Superior temporal gyrus (tissue), 1 donor: ENCODE results near the gene ARFIP1.
"Not testable (repeated sequence)": the region's sequence is repeated elsewhere in the genome, so short reads cannot be mapped to it uniquely, and the experiment has no call there.

ENCODE experiments used
- DNase-seq: peaks from one replicate; pipeline ENCODE4 v3.0.0-alpha.2; 2016; ENCODE audit errors: extremely low spot score

ARFIP1 gene

GRCh38 chr4:152843481-152844090, 63.8 kb downstream of the ARFIP1 start:
- DNase-seq = no peak

- DNase-seq = no peak
These were observed 67.6 kb downstream of the ARFIP1 start for GRCh38 chr4:152847376-152847775.

DNA sequence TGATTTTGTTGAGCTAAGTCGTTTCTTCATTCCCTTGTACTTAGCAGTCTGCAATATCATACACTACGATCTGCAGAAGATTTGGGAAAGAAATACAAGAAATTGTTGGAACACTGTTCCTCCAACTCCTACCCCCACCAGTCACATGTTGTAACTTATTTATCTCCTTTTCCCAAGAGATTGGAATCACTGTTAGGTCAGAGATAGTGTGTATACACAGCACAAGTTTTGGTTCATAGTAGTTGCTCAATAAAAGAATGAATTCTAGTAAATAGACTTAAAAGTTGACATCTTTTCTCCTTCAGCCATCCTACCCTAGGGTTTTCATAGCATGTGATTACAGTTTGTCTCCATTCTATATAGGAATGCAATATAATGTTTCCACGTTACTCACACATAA, 68.8 kb downstream of the ARFIP1 start:
- DNase-seq = no peak

- no peak for DNase-seq
These were observed 69.6 kb downstream of the ARFIP1 start for GRCh38 chr4:152849350-152849749.

DNA sequence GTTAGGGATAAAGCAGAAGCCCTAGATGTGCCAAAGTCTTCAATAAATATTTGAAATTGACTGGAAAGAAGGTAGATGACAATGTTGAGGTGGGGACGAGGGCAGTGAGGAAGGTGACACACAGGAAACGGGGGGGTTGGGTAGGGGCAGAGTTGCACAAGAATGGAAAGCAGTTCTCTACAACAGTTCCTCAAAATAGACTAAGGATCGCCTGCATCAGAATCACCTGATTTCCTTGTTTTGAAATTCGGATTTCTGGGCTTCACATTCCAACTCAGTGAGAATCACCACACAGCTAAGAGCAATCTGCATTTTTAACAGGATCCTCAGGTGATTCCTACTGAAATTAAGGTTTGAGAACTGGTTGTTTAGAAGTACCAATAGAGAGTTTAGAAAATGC, 70.6 kb downstream of the ARFIP1 start:
- no peak for DNase-seq

DNA sequence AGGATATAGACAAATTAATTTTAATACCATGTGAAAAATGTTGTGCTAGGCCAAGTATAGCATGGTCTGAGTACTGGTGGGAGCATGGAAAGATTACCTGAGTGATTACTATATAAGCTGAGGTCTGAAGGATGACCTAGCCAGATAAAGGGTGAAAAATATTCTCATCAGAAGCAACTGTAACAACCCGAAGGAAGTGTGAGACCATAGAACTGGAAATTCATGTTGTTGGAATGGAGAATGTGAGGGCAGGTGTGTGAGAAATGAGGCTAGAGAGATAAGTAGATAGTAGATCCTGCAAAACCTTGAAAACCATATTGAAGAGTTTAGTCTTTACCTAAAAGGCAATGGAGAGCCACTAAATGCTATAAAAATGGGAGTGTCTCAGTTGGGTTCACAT, 71.5 kb downstream of the ARFIP1 start:
- DNase-seq = no peak

DNA sequence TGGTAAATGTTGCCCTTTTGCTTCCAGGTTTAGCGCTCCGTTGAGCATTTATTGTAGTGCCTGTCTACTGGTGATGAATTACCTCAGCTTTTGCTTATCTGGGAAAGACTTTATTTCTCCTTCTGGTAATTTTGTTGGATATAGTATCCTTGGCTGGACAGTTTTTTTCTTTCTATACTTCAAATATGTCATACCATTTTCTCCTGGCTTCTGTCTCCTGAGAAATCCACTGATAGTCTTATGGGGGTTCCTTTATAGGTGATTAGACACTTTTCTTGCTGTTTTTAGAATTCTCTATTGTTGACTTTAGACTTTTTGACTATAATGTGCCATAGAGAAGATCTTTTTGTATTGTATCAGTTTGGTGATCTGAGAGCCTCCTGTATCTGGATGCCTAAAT, 73.5 kb downstream of the ARFIP1 start:
- DNase-seq = no peak

- not testable (repeated sequence) for DNase-seq
These were observed 74.3 kb downstream of the ARFIP1 start for GRCh38 chr4:152854016-152854415.

DNA sequence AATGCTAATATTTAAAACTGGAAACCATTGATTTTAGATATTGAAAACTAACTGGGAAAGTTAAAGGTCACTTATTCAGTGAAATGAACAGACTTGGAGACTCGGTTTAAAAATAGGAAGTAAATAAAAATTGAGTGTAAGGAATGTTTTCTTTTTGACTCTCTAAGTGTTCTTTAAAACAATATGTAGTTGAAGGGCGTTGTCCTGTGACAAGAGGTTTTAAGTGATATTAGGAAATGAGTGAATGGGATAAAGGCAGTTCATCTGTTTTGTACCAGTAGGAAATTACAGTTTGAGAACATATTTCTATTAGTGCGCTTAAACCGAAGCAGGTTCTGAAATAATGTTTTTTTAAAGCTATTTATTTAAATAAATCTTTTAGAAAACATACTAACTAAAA, 77.2 kb downstream of the ARFIP1 start:
- DNase-seq = no peak

- DNase-seq = no peak
These were observed 79.2 kb downstream of the ARFIP1 start for GRCh38 chr4:152858934-152859333.

- DNase-seq = no peak
These were observed 80.3 kb downstream of the ARFIP1 start for GRCh38 chr4:152860046-152860445.

DNA sequence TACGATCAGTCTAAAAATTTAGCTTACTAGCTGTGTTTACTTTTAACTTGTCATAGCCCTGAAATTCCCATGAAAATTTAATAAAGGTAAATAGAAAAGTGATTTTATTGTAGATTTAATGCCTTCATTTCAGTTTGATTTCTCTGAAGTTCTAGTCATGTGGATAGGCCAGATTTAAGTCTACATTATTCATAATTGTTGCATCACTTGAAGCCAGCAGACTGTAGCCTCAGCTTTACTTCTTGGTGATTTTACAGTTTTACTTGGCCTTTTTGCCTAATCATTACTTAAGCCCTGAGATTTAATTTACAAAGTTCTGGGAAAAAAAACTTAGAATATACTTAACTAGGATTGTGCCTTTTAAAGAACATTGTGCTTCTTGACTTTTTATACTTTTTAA, 82.9 kb downstream of the ARFIP1 start:
- DNase-seq = no peak

DNA sequence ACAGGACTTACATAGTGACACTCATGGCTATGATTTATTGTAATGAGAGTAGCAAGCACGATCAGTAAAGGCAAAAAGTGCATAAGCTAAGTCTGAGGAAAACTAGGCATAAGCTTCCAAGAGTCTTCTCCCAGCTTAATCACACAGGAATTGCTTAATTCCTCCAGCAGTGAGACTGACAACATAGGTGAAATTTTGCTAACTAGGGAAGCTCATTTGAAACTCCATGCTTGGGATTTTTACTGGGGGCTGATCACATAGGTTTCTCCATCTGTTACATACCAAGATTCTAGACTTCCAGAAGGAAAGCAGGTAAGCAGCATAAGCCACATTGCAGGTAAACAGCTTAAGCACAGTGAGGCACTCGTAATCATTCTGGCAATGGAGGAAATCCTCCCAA, 84.6 kb downstream of the ARFIP1 start:
- no peak for DNase-seq

GRCh38 chr4:152866432-152866993, 86.8 kb downstream of the ARFIP1 start:
- not testable (repeated sequence) for DNase-seq

GRCh38 chr4:152870606-152871005, 90.9 kb downstream of the ARFIP1 start:
- DNase-seq = no peak

DNA sequence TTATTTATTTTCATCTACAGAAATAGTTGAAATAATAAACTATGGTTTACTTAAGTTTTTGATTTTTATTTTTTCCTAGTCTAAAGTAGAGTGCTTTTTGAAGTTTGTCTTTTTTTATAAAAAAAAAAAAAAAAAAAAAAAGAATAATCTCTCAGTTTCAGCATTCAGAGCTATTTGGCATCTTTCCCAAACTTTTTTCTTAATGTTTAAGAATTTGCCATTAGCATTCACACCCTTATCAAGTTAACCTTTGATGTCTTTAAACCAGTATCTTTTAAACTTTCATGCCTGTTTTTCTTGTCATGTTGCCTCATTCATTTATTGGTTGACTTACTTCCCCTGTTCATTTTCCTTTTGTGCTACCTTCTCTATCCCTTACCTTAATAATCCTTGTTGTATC, 95.5 kb downstream of the ARFIP1 start:
- no peak for DNase-seq

- no peak for DNase-seq
These were observed 98.1 kb downstream of the ARFIP1 start for GRCh38 chr4:152877868-152878267.

- no peak for DNase-seq
These were observed 100.5 kb downstream of the ARFIP1 start for GRCh38 chr4:152880263-152880662.

DNA sequence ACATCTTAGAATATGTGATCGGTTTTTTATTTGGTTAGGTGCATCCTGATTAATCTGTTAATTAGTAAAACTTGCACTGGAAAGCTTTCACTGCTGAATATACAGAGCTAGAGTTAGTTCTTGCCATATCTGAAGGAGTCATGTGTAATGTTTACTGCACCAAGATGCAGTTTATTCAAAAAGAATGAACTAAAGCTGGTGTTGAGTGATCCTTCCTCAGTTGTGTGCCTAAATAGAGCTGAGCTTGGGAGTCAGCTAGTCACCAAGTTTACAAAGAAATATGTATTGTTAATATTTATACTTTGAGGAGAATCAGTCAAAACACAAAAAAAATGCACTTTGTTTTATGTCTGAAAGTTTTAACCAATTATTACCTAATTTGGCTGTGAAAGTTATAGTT, 102.2 kb downstream of the ARFIP1 start:
- no peak for DNase-seq

DNA sequence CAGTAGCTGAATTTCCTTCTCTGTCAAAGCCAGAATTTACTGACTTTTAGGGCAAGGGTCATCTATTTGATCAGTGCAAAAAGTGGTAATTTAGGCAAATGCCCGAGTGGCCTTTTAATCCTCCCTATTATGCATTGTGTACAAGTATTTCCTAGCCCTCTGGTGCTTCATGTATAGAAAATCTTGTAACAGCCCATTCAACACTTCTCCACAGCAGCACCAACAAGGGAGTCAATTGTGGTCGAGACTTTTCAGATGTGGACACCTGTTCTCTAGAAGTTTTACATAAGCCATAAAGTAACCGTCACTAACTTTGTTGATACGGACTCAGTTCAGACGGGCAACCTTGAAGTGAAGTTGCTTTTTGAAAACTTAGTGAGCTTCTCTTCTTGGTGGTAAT, 105.4 kb downstream of the ARFIP1 start:
- no peak for DNase-seq

GRCh38 chr4:152886201-152886600, 106.4 kb downstream of the ARFIP1 start:
- DNase-seq = no peak

GRCh38 chr4:152887981-152888380, 108.2 kb downstream of the ARFIP1 start:
- no peak for DNase-seq

DNA sequence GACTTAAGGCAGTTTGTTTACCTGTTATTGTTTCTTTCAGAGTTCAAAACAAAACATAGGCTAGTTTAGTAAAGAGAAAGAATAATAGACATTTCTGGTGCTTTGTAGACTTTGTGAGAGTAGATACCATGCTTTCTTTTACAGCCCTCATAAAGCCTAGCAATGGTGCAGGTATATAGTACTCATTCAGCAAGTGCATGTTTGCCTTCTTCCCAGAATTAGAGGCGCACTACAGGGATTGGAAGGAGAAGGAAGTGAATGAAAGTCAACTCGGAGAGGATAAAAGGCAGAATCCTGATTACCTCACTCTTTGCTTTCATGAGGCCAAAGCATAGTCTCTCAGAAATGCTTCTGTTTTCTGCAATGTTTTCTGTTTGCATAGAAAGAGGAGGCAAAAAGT, 113.2 kb downstream of the ARFIP1 start:
- DNase-seq = no peak

DNA sequence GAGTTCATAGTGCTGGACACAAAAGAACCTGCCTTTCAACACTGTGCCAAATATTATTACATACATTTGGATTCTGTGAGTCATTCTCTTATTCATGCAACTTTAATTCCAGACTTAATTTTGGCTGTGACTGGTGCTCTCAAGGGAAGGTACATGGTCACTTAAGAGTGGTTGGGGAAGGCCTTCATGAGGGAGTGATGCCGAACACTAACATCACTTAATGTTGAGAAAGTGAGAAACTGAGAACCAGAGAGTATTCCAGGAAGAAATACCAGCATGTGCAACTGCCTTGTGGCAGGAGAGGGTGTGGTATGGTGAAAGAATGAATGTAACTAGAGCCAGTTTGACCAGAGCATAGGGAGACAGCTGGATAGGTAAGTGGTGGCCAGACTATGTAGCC, 114.9 kb downstream of the ARFIP1 start:
- DNase-seq = no peak
